WTC11 (cell line): Measurements from ENCODE around the gene HOXB8. TPM values are rescaled to one million over a fixed set of nuclear protein-coding genes. Genes with fewer than 3 reads are reported as not detected.
A peak's percentile ranks its signal among the peaks of the same experiment; 100 is the strongest.

Experiments used
- ATAC-seq: fragments of 200-7000 bp; cut with Tn5 transposase; 2 replicates; pipeline ENCODE4 v1.10.0; 2021; ENCODE audit warnings: mild to moderate bottlenecking, moderate library complexity
- CTCF ChIA-PET: fragments of 300-600 bp; sonication (Branson Sonifier 250); formaldehyde crosslinking; loops from one replicate; lab custom pipeline; 2021; ENCODE audit warnings: antibody characterized with exemption; lab: Charles Lee
- POLR2A ChIA-PET: fragments of 350-600 bp; sonication (Branson Sonifier 250); formaldehyde crosslinking; loops from one replicate; lab custom pipeline; 2021; ENCODE audit warnings: antibody characterized with exemption; lab: Charles Lee
- DNase-seq: peaks from one replicate; pipeline ENCODE4 v3.0.0; 2021; ENCODE audit warnings: low spot score
- H3K27ac Mint-ChIP-seq: 2 replicates; pipeline ENCODE4 v1.8.0; 2021; ENCODE audit warnings: mixed read lengths
- H3K27me3 Mint-ChIP-seq: 2 replicates; pipeline ENCODE4 v1.8.0; 2021; ENCODE audit warnings: low read depth, mild to moderate bottlenecking, moderate library complexity, mixed read lengths
- H3K36me3 Mint-ChIP-seq: 2 replicates; pipeline ENCODE4 v1.8.0; 2021; ENCODE audit warnings: mixed read lengths
- H3K4me1 Mint-ChIP-seq: 2 replicates; pipeline ENCODE4 v1.8.0; 2022; ENCODE audit warnings: mixed read lengths
- H3K4me3 Mint-ChIP-seq: 2 replicates; pipeline ENCODE4 v1.8.0; 2021; ENCODE audit warnings: mild to moderate bottlenecking, moderate library complexity, mixed read lengths
- H3K9me3 Mint-ChIP-seq: 2 replicates; pipeline ENCODE4 v1.8.0; 2021; ENCODE audit warnings: mixed read lengths
- CREM ChIP-seq: sonication (generic); formaldehyde crosslinking; IDR thresholded peaks from 2 replicates; pipeline ENCODE4 v1.8.1; 2022; ENCODE audit warnings: mild to moderate bottlenecking, missing genetic modification reagents, moderate library complexity
- ESRRA ChIP-seq: sonication (generic); formaldehyde crosslinking; IDR thresholded peaks from 2 replicates; pipeline ENCODE4 v1.8.1; 2022; ENCODE audit warnings: mild to moderate bottlenecking, missing genetic modification reagents, borderline replicate concordance
- FOXJ3 ChIP-seq: sonication (generic); formaldehyde crosslinking; IDR thresholded peaks from 2 replicates; pipeline ENCODE4 v1.9.0; 2021; ENCODE audit warnings: missing genetic modification reagents, mild to moderate bottlenecking, borderline replicate concordance
- FOXK1 ChIP-seq: sonication (generic); formaldehyde crosslinking; IDR thresholded peaks from 2 replicates; pipeline ENCODE4 v1.8.0; 2022; ENCODE audit warnings: mild to moderate bottlenecking, moderate library complexity, missing genetic modification reagents
- IRF2 ChIP-seq: sonication (generic); formaldehyde crosslinking; IDR thresholded peaks from 2 replicates; pipeline ENCODE4 v1.8.0; 2022; ENCODE audit warnings: low read depth, missing genetic modification reagents, borderline replicate concordance
- KAT7 ChIP-seq: sonication (generic); formaldehyde crosslinking; IDR thresholded peaks from 2 replicates; pipeline ENCODE4 v1.8.1; 2023; ENCODE audit warnings: missing genetic modification reagents, mild to moderate bottlenecking, borderline replicate concordance
- MXD4 ChIP-seq: fragments of 250-450 bp; sonication (Bioruptor Pico); IDR thresholded peaks from 2 replicates; pipeline ENCODE4 v1.8.0; 2021; ENCODE audit warnings: mild to moderate bottlenecking, moderate library complexity, borderline replicate concordance
- NR2C2 ChIP-seq: sonication (generic); formaldehyde crosslinking; IDR thresholded peaks from 2 replicates; pipeline ENCODE4 v1.8.0; 2022; ENCODE audit warnings: mild to moderate bottlenecking, missing genetic modification reagents
- OVOL2 ChIP-seq: fragments of 250-450 bp; sonication (Bioruptor Pico); IDR thresholded peaks from 2 replicates; pipeline ENCODE4 v1.9.0; 2021; ENCODE audit warnings: mild to moderate bottlenecking, borderline replicate concordance
- TEAD4 ChIP-seq: sonication (generic); formaldehyde crosslinking; IDR thresholded peaks from 2 replicates; pipeline ENCODE4 v1.8.0; 2022; ENCODE audit warnings: mild to moderate bottlenecking, missing genetic modification reagents
- total RNA-seq: library from RNA; stranded (reverse); gene quantifications from 3 replicates; pipeline ENCODE4 v1.2.3, GENCODE V29; 2021
- TF ChIP-seq, protein P1 (sequence below): fragments of 200-600 bp; IDR thresholded peaks from 2 replicates; pipeline ENCODE4 v1.8.0; 2022; ENCODE audit warnings: antibody characterized with exemption
- TF ChIP-seq, protein P2 (sequence below): sonication (generic); formaldehyde crosslinking; conservative IDR thresholded peaks from 2 replicates; pipeline ENCODE4 v1.8.1; 2023; ENCODE audit warnings: mild to moderate bottlenecking, low read depth, missing genetic modification reagents, moderate library complexity
- TF ChIP-seq, protein P3 (sequence below): sonication (generic); formaldehyde crosslinking; IDR thresholded peaks from 2 replicates; pipeline ENCODE4 v1.8.0; 2022; ENCODE audit warnings: mild to moderate bottlenecking, missing genetic modification reagents
- TF ChIP-seq, protein P4 (sequence below): sonication (generic); formaldehyde crosslinking; IDR thresholded peaks from 2 replicates; pipeline ENCODE4 v1.8.1; 2022; ENCODE audit warnings: missing genetic modification reagents, borderline replicate concordance
- TF ChIP-seq, protein P5 (sequence below): sonication (generic); formaldehyde crosslinking; IDR thresholded peaks from 2 replicates; pipeline ENCODE4 v1.8.1; 2023; ENCODE audit warnings: mild to moderate bottlenecking, missing genetic modification reagents, moderate library complexity
- TF ChIP-seq, protein P6 (sequence below): sonication (generic); formaldehyde crosslinking; conservative IDR thresholded peaks from 2 replicates; pipeline ENCODE4 v1.8.1; 2022; ENCODE audit warnings: mild to moderate bottlenecking, missing genetic modification reagents

Gene HOXB8
- total RNA-seq, 1 experiment from 2014 or later, result not detected

DNA sequence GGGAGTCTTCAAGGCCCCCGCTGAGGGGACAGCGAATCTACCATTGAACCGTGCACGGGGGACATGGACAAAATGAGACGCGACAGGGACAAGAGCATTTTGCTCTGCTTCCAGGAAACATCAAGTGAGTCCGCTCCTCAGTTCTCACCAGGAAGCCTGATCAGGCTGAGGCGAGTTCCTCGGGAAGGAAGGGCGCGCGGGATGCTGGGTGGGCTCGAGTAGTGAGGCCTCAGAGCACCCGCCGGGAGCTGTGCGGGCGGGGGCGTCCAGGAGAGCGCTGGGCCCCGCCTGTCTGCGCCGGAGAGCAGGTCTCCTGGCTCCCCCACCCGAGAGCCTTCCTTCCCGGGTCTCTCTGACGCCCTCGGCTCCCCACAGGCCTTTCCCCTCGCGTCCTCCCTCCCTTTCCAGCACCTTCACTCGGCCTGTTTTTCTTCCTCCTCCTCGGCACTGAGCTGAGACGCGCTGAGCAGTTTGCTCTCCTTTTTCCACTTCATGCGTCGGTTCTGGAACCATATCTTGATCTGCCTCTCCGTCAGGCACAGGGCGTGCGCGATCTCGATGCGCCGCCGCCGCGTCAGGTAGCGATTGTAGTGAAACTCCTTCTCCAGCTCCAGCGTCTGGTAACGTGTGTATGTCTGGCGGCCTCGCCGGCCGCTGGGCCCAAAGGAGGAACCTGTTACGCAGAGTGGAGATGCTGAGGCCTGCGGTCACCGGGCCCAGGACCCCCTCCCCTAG, 18.9 kb downstream of the HOXB8 start:
- Mint-ChIP-seq H3K4me1 (peaks cover 46% of the 10 kb centered on the region), H3K27me3 (peaks cover 100% of the 10 kb centered on the region; the same call in 1 of the 2 replicates), H3K36me3 (peaks cover 2% of the 10 kb centered on the region; the same call in 1 of the 2 replicates), H3K27ac (no peak overlapping the region), H3K9me3 (no peaks in the 10 kb centered on the region), H3K4me3 (peak overlapping the region; percentile 59)
- ChIA-PET POLR2A (interaction anchor here (0.6 kb wide), 1 partner anchor 458 kb away, joined by 3 read pairs; no protein-coding TSS in a partner anchor), CTCF (interaction anchor here (0.9 to 1.6 kb wide), 3 partner anchors 14 to 40 kb away, joined by 3 to 4 read pairs (median 3); no protein-coding TSS in a partner anchor)
- ATAC-seq (no peak), DNase-seq (no peak)
- TF ChIP-seq, protein P1, sequence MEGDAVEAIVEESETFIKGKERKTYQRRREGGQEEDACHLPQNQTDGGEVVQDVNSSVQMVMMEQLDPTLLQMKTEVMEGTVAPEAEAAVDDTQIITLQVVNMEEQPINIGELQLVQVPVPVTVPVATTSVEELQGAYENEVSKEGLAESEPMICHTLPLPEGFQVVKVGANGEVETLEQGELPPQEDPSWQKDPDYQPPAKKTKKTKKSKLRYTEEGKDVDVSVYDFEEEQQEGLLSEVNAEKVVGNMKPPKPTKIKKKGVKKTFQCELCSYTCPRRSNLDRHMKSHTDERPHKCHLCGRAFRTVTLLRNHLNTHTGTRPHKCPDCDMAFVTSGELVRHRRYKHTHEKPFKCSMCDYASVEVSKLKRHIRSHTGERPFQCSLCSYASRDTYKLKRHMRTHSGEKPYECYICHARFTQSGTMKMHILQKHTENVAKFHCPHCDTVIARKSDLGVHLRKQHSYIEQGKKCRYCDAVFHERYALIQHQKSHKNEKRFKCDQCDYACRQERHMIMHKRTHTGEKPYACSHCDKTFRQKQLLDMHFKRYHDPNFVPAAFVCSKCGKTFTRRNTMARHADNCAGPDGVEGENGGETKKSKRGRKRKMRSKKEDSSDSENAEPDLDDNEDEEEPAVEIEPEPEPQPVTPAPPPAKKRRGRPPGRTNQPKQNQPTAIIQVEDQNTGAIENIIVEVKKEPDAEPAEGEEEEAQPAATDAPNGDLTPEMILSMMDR, result no peak
- TF ChIP-seq, protein P2, sequence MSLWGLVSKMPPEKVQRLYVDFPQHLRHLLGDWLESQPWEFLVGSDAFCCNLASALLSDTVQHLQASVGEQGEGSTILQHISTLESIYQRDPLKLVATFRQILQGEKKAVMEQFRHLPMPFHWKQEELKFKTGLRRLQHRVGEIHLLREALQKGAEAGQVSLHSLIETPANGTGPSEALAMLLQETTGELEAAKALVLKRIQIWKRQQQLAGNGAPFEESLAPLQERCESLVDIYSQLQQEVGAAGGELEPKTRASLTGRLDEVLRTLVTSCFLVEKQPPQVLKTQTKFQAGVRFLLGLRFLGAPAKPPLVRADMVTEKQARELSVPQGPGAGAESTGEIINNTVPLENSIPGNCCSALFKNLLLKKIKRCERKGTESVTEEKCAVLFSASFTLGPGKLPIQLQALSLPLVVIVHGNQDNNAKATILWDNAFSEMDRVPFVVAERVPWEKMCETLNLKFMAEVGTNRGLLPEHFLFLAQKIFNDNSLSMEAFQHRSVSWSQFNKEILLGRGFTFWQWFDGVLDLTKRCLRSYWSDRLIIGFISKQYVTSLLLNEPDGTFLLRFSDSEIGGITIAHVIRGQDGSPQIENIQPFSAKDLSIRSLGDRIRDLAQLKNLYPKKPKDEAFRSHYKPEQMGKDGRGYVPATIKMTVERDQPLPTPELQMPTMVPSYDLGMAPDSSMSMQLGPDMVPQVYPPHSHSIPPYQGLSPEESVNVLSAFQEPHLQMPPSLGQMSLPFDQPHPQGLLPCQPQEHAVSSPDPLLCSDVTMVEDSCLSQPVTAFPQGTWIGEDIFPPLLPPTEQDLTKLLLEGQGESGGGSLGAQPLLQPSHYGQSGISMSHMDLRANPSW (CRISPR knock-in tag), result no peak
- TF ChIP-seq, protein P3, sequence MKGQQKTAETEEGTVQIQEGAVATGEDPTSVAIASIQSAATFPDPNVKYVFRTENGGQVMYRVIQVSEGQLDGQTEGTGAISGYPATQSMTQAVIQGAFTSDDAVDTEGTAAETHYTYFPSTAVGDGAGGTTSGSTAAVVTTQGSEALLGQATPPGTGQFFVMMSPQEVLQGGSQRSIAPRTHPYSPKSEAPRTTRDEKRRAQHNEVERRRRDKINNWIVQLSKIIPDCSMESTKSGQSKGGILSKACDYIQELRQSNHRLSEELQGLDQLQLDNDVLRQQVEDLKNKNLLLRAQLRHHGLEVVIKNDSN (CRISPR knock-in tag), result no peak
- TF ChIP-seq ESRRA (CRISPR knock-in tag), result no peak
- TF ChIP-seq, protein P4, sequence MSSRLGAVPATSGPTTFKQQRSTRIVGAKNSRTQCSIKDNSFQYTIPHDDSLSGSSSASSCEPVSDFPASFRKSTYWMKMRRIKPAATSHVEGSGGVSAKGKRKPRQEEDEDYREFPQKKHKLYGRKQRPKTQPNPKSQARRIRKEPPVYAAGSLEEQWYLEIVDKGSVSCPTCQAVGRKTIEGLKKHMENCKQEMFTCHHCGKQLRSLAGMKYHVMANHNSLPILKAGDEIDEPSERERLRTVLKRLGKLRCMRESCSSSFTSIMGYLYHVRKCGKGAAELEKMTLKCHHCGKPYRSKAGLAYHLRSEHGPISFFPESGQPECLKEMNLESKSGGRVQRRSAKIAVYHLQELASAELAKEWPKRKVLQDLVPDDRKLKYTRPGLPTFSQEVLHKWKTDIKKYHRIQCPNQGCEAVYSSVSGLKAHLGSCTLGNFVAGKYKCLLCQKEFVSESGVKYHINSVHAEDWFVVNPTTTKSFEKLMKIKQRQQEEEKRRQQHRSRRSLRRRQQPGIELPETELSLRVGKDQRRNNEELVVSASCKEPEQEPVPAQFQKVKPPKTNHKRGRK (CRISPR knock-in tag), result no peak
- no peak for TF ChIP-seq NR2C2 (CRISPR knock-in tag)
- TF ChIP-seq MXD4 (CRISPR knock-in tag), result no peak
- TF ChIP-seq, protein P5, sequence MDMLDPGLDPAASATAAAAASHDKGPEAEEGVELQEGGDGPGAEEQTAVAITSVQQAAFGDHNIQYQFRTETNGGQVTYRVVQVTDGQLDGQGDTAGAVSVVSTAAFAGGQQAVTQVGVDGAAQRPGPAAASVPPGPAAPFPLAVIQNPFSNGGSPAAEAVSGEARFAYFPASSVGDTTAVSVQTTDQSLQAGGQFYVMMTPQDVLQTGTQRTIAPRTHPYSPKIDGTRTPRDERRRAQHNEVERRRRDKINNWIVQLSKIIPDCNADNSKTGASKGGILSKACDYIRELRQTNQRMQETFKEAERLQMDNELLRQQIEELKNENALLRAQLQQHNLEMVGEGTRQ (CRISPR knock-in tag), result no peak
- no peak for TF ChIP-seq KAT7 (CRISPR knock-in tag)
- TF ChIP-seq IRF2 (CRISPR knock-in tag), result no peak
- no peak for TF ChIP-seq FOXJ3
- no peak for TF ChIP-seq CREM (CRISPR knock-in tag)
- no peak for TF ChIP-seq OVOL2 (CRISPR knock-in tag)
- TF ChIP-seq, protein P6, sequence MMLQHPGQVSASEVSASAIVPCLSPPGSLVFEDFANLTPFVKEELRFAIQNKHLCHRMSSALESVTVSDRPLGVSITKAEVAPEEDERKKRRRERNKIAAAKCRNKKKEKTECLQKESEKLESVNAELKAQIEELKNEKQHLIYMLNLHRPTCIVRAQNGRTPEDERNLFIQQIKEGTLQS (CRISPR knock-in tag), result no peak
- no peak for TF ChIP-seq FOXK1 (CRISPR knock-in tag)
- no peak for TF ChIP-seq TEAD4
